A673 (cell line): ENCODE data around the gene OASL.

Source experiments
- CTCF ChIP-seq: fragments of 300-800, 200-600 bp; sonication (generic); conservative IDR thresholded peaks from 2 replicates; pipeline ENCODE4 v1.5.1; 2017; ENCODE audit warnings: low read depth, mild to moderate bottlenecking, antibody characterized with exemption, low read length, moderate library complexity, mixed read lengths
- EZH2 ChIP-seq: fragments of 200-600 bp; sonication (generic); IDR thresholded peaks from 2 replicates; pipeline ENCODE4 v1.6.1; 2017; ENCODE audit warnings: borderline replicate concordance, low read depth, mild to moderate bottlenecking, mixed read lengths, antibody characterized with exemption, low read length; ENCODE audit not compliant: poor library complexity, severe bottlenecking

DNA sequence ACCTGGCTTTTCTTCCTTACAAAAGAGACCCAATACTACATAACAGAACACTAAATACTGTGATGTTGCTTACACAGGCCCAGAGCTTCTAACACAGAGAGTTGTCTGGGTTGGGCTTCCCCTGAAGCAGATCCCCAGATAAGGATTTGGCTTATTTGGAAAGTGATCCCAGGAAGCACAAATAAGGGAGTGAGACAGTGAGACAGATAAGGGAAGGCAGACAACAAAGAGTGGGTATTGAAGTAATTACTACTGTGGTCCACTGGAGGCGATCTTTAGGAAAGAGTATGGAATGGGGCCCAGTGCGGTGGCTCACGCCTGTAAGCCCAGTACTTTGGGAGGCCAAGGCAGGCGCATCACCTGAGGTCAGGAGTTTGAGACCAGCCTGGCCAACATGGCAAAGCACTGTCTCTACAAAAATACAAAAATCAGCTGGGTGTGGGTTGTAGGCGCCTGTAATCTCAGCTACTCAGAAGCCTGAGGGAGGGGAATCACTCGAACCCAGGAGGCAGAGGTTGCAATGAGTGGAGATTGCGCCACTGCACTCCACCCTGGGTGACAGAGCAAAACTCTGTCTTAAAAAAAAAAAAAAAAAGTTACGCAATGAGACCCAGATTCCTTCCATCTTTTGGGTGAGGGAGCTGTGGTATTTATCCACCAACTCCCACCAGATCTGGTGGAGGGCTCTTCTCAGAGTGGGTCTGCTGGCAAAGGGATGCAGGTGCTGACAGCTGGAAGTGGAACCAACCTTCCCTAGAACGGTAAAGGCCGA, 12.6 kb downstream of the OASL start:
- no peak for TF ChIP-seq CTCF
- no peak for TF ChIP-seq EZH2
